HuH-7.5 (cell line): ENCODE results near the gene LIN7A.
"Not testable (repeated sequence)": the region's sequence is repeated elsewhere in the genome, so short reads cannot be mapped to it uniquely, and the experiment has no call there.

ENCODE experiments used
- DNase-seq: peaks from one replicate; pipeline ENCODE4 v3.0.0; 2011; ENCODE audit warnings: low spot score

The LIN7A gene

GRCh38 chr12:80920006-80920405, 17.7 kb downstream of the LIN7A start:
- DNase-seq, result no peak

GRCh38 chr12:80917651-80918050, 20.1 kb downstream of the LIN7A start:
- no peak for DNase-seq

DNA sequence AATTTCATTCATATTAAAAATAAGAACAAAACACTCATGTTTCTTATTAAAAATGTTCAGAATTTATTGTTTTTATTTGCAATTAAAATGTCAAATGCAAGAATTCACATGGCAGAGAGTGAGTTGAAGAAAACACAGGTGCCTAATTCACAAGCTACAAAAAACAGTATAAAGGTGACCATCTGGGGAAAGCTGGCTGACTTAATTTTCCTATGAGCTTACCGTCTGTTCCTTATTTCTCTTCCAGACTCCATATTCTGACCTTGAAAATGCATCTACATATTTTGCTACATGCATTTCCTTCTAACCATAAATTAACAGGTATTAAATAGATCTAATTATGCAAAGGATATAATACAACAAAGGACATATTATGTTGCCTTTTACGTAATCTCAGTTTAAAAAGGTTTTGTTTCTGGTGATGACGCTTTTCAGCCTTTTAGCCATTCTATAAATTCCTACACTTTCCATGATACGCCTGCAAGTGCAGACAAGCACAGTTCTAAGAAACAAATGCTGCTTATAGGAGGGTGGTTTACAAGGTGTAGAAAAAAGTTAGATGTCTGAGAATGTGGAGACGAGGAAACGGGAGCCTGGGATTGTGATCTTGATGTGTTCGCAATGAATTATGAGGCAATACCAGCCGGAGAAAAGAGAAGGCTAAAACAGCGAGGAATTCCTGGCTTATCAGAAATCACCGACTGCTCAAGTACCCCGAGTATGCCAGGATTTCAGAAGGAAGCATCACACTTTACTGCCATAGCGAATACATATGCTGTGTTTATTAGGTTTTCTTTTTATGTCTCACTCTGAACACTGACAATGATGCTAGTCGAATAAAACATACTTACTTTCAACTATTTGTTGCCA, 24.6 kb downstream of the LIN7A start:
- no peak for DNase-seq

DNA sequence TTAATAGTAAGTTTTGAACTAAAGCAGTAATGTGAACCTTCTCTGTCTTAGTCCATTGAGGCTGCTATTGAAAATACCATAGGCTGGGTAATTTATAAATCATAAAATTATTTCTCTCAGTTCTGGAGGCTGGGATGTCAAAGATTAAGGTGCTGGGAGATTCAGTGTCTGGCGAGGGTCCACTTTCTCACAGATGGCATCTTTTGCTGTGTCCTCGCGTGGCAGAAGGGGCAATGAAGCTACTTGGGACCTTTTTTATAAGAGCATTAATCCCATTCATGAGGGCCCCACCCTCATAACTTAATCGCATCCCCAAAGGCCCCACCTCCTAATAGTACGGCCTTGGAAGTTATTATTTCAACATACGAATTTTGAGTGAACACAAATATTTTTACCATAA, 28.4 kb downstream of the LIN7A start:
- DNase-seq, result no peak

GRCh38 chr12:80902711-80903110, 35.0 kb downstream of the LIN7A start:
- no peak for DNase-seq

- DNase-seq, result no peak
Measured at GRCh38 chr12:80901661-80902060, 36.1 kb downstream of the LIN7A start.

DNA sequence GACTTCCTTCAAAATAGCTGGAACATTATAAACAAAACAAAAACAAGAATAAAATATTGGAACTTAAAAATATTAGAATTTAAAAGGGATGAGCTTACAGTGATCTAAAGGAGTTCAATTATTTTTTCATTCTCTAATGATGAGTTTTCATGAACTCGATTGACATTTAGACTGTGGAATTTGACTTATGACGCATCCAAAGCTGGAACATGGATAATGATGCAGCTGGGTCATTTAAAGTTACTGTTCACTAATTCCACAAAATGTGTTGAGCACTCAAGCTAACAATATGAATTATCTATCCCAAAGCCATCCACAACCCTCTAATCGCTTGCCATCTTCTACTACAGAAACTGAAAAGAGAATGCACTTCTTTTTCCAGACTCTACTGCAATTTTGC, 42.5 kb downstream of the LIN7A start:
- no peak for DNase-seq

GRCh38 chr12:80894179-80894578, 43.6 kb downstream of the LIN7A start:
- DNase-seq, result no peak

GRCh38 chr12:80892597-80893445, 44.9 kb downstream of the LIN7A start:
- no peak for DNase-seq

DNA sequence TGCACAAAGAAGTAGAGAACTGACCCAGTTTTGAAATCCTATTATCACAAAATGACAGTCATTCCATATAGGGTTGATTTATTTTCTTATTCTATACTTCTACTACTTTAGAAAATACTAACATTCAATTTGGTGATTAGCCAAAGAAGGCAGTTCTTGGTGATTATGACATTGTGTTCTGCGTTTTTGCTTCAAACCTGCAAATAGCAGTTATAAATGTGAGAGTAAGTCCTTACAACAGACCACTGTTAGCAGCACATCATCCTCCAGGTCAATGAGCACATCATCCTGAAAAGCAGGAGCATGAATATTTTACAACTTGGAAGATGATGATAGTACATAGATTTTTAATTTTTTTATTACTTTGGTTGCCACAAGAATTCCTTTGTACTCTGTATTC, 53.1 kb downstream of the LIN7A start:
- DNase-seq, result no peak

DNA sequence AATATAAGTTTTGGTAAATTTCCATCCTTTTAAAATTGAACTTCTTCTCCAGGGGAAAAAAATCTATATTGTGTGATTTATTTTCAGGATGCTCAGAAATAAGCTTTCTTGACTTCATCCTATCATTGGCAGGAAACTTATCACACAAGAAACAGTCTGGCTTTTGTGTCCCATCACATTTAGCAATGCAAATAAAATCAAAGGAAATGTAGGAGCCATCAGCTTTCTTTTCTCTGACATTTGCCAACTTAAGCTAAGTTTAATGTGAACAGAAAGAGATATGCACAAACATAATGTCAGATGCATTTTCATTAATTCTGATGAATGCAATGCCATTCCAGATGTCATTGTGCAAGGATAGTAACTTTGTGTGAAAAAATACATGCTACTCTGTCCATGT, 56.6 kb downstream of the LIN7A start:
- no peak for DNase-seq

GRCh38 chr12:80878452-80878851, 59.3 kb downstream of the LIN7A start:
- DNase-seq, result not testable (repeated sequence)

DNA sequence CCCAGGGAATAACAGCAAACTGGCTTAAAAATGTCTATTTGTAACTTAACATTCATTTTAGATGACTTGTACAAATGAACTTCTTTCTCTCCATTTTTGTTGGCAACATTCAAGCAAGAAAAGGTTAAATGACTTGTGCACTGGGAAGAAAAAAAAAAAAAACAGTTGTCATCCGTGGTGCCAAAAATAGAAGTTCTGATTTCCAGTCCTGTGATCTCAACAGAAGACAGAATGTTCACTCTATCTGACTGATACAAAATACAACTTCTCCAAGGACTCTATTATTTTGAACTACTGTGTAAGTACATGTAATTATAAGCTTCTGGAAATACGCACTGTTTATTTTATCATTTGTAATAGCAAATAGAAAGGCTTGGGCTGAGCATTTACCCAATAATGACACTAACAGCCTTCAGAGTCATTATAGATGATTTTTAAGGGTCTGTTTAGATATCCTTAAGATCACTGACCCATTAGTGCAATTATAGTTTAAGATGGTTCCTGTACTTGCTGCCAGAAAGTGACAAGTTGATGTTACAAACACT, 59.9 kb downstream of the LIN7A start:
- no peak for DNase-seq

DNA sequence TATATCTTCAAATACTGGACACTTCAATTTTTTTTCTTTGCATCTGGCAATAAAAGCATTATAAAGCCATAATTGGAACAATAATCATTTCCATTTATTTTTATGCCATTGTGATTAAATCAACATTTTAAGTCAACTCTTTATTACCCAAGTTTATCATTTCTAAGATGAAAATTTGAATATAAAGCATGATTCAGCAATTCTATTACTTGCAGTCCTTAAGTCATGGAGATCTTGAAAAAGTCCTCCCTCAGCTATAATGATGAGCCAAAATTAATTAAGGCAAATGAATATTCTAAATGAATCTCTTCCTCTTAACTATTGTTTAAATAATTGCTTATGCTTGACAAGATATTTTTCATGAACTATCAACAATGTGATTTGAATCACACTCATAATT, 65.7 kb downstream of the LIN7A start:
- no peak for DNase-seq

DNA sequence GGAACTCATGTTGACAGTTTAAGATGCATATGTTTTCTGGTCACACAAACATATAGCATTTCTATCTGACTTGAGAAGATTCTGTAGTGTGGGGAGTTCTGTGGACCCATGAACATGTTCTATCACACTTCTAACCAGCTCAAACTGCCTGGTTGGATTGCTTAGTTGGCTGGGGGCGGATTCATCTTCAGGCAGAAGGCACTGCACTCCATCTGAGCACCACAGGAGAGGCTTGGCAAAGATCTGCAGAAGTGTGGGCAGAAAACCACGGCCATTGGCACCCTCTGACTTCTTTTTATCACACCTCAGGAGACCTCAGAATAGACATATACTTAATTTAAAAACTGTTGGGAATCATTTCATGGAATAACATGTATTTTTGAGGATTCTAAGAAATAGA, 68.5 kb downstream of the LIN7A start:
- no peak for DNase-seq

DNA sequence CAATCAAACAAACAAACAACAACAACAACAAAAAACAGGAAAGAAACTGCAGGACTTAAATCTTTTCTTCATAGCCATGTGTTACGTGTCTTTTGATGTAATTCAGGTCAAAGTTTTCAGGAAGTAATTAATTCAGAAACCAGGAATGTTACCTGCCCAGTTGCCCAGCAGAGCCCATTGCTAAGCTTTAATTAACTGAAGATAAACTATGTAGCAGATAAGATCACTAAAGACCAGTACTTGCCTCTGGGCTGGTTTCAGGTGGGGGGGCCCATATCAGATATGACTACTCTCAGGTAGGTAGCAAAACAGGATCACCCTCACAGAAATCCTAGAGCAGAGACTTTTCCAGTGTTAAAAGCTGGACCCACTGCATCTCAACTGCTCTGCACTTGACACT, 69.2 kb downstream of the LIN7A start:
- DNase-seq, result no peak

- no peak for DNase-seq
Measured at GRCh38 chr12:80867941-80868340, 69.8 kb downstream of the LIN7A start.

GRCh38 chr12:80864046-80864735, 73.5 kb downstream of the LIN7A start:
- DNase-seq, result no peak

DNA sequence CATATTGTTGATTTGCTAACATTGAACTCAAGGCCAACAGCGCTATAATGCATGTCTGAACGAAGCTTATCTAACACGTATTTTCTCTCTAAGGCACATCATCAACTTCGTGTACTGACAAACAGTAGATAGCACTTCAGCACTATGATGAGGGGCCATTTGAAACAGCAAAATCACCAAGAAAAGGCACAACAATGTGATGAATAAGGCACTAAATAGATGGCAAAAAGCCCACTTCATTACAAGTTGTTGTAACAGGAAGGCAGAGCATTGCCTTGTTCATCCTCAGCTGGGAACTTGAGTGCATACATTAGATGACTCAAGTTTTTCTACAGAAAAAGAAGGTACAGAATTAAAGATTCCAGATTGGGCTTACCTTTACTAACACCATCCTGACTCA, 75.2 kb downstream of the LIN7A start:
- DNase-seq, result no peak

DNA sequence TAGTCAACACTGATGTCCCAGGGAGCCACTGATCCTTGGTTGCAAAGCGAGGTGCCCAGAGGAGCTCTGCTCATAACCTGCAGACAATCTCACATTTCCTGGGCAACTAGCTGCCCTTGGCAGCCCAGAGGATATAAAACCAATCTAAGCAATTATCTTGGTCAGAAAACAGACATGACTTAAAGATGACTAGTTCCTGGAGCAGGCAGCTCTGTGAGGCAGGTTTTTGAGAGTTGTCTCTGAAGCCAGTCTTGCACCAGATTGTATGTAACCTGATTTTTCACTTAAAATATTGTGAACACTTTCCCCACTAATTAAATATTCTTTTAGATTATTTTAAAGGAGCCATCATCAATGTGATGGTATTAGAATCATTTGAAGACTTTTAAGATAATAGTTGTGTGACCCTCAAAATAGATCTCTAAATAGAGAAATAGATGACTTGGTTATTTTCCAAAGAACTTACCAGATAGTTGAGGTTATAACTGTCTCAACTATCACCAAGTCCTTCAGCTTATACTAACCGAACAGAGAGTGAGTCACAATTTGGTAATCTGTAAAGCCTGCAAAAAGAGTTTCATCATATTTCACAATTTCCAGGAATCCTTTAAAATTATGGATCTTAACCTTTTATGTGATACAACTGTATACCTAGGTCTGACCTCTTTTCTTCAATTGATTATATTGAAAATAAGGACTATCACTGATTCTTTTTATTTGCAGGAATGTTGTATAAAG, 75.9 kb downstream of the LIN7A start:
- no peak for DNase-seq

GRCh38 chr12:80860928-80861327, 76.8 kb downstream of the LIN7A start:
- no peak for DNase-seq

DNA sequence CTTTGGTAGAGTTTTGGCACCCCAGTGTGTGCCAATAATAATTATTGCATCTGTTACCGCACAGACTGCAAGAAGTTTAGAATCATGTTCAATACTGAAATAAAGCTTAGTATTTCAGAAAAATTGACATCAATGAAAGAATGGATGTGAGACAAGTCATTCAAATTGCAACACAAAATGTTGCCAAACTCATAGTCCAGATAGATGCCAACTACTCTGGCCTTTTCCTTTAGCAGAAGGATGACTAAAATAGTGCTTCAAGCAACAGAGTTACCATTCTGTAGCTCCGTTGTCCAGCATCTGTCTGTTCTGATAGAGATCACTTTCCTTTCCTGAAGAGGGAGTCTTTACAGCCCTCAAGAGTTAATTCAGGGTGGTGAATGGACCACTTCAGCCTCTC, 77.5 kb downstream of the LIN7A start:
- DNase-seq, result no peak
